ENCODE results near the gene DCAF10.
A peak's percentile ranks its signal among the peaks of the same experiment; 100 is the strongest.
"Not testable (repeated sequence)": the region's sequence is repeated elsewhere in the genome, so short reads cannot be mapped to it uniquely, and the experiment has no call there.

The DCAF10 gene

GRCh38 chr9:37800631-37801286, at the start of gene DCAF10:
Gene DCAF10 (plus strand): TSS chr9:37800797. CDS start chr9:37800867, 70 bp downstream.
- peak; percentile 89 for DNase-seq

- DNase-seq: no peak
These were observed 49.4 kb upstream of the DCAF10 start for GRCh38 chr9:37751186-37751585.

GRCh38 chr9:37751704-37752103, 48.9 kb upstream of the DCAF10 start:
- not testable (repeated sequence) for DNase-seq

- DNase-seq: not testable (repeated sequence)
These were observed 48.5 kb upstream of the DCAF10 start for GRCh38 chr9:37752112-37752511.

- DNase-seq: peak; percentile 25
These were observed 47.7 kb upstream of the DCAF10 start for GRCh38 chr9:37752642-37753488.

GRCh38 chr9:37753489-37754190, 47.0 kb upstream of the DCAF10 start, which contains the start of gene TRMT10B:
Gene TRMT10B (plus strand): TSS chr9:37753805. CDS start chr9:37761932, 8,127 bp downstream.
- DNase-seq: peak; percentile 68

- DNase-seq: no peak
These were observed 41.9 kb upstream of the DCAF10 start for GRCh38 chr9:37758747-37759146.

- no peak for DNase-seq
These were observed 40.0 kb upstream of the DCAF10 start for GRCh38 chr9:37760416-37761161.

GRCh38 chr9:37761511-37761910, 39.1 kb upstream of the DCAF10 start:
- no peak for DNase-seq

GRCh38 chr9:37765263-37765662, 35.3 kb upstream of the DCAF10 start:
- DNase-seq: not testable (repeated sequence)

- DNase-seq: no peak
These were observed 31.3 kb upstream of the DCAF10 start for GRCh38 chr9:37769306-37769705.

- no peak for DNase-seq
These were observed 30.6 kb upstream of the DCAF10 start for GRCh38 chr9:37769995-37770394.

GRCh38 chr9:37775216-37775919, 25.2 kb upstream of the DCAF10 start:
- no peak for DNase-seq

GRCh38 chr9:37776328-37776727, 24.3 kb upstream of the DCAF10 start:
- no peak for DNase-seq

GRCh38 chr9:37778534-37778933, 22.1 kb upstream of the DCAF10 start:
- no peak for DNase-seq

- DNase-seq: no peak
These were observed 16.3 kb upstream of the DCAF10 start for GRCh38 chr9:37784291-37784615.

- peak; percentile 88 for DNase-seq
These were observed 15.7 kb upstream of the DCAF10 start, which contains the start of gene EXOSC3 for GRCh38 chr9:37784616-37785483. Gene EXOSC3 (minus strand): TSS chr9:37785064. CDS start chr9:37785044, 20 bp downstream.

GRCh38 chr9:37787059-37787458, 13.5 kb upstream of the DCAF10 start:
- no peak for DNase-seq

- DNase-seq: no peak
These were observed 12.3 kb upstream of the DCAF10 start for GRCh38 chr9:37788332-37788731.

- no peak for DNase-seq
These were observed 10.5 kb upstream of the DCAF10 start for GRCh38 chr9:37790096-37790495.

GRCh38 chr9:37792122-37792521, 8.5 kb upstream of the DCAF10 start:
- no peak for DNase-seq

Measured in stimulated activated CD4-positive, alpha-beta T cell treated with anti-CD3 and anti-CD28 coated beads, Interleukin-1b, Interleukin-23, amount 100 ng/mL, for 48 hours (primary cell).